Measurements from ENCODE around the gene PPCDC.

- TF ChIP-seq SPI1 (IDR thresholded peaks at IDR 0.05; ENCODE audit: low read depth, low read length) (no peak), POU2F2 (IDR thresholded peaks at IDR 0.05; ENCODE audit: low read depth, low read length) (no peak), POLR2A (IDR thresholded peaks at IDR 0.05; ENCODE audit: low read depth, low read length) (no peak)
These were observed 30.8 kb upstream of the PPCDC start for GRCh38 chr15:74992619-74993018.

All from GM12891 (cell line).